Measurements from ENCODE around the gene PIEZO1. TPM values are rescaled to one million over a fixed set of nuclear protein-coding genes. Genes with fewer than 3 reads are reported as not detected.

The PIEZO1 gene
- total and polyA plus RNA-seq, 2 experiments from 2014 or later = 30.4 to 70.1 TPM

DNA sequence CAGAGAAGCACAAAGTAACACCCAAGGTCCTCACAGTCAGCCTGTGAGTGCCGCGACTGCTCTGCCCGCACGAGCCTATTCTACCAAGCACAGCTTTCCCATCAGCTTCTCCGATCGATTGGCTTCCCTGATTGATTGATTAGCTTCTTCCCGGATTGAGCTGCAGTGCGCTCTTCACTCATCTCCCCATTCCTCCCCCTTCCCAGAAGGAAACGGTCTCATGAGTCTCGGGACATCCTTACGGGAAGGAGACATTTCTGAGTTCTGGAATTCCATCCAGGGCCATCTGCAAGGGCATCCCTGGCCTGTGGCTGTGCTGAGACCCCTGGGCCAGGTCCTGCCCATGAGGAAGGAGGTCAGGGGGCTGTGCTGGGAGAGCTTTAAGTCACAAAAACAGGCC, 18.0 kb downstream of the PIEZO1 start:
- Histone ChIP-seq H3K27me3 (ENCODE audit: insufficient read depth) (no peaks in the 10 kb centered on the region), H3K4me3 (no peak overlapping the region), H3K9me2 (ENCODE audit: insufficient read depth) (no peaks in the 10 kb centered on the region), H4K20me1 (replicated peaks; ENCODE audit: insufficient read depth) (no peaks in the 10 kb centered on the region), H3F3A (replicated peaks; ENCODE audit: low read depth) (peaks cover 16% of the 10 kb centered on the region; the same call in 1 of the 2 replicates), H3K4me1 (ENCODE audit: insufficient read depth) (peaks cover 35% of the 10 kb centered on the region), H2AFZ (no peak overlapping the region), H3K79me2 (replicated peaks; ENCODE audit: insufficient read depth) (peaks cover 45% of the 10 kb centered on the region), H3K36me3 (ENCODE audit: insufficient read depth) (no peaks in the 10 kb centered on the region), H3K27ac (ENCODE audit: low read depth) (0 out of 2 replicates have a peak overlapping the region, but pooled peaks have one; percentile 19), H3K4me2 (no peak overlapping the region)
- H3K36me3 Mint-ChIP-seq (ENCODE audit: low read depth) = no peaks in the 10 kb centered on the region
- TF ChIP-seq ZNF114 (CRISPR knock-in tag; IDR thresholded peaks at IDR 0.05) = no peak
- no peak for TF ChIP-seq NANOG (IDR thresholded peaks at IDR 0.05; ENCODE audit: borderline replicate concordance)
- TF ChIP-seq, protein P1, sequence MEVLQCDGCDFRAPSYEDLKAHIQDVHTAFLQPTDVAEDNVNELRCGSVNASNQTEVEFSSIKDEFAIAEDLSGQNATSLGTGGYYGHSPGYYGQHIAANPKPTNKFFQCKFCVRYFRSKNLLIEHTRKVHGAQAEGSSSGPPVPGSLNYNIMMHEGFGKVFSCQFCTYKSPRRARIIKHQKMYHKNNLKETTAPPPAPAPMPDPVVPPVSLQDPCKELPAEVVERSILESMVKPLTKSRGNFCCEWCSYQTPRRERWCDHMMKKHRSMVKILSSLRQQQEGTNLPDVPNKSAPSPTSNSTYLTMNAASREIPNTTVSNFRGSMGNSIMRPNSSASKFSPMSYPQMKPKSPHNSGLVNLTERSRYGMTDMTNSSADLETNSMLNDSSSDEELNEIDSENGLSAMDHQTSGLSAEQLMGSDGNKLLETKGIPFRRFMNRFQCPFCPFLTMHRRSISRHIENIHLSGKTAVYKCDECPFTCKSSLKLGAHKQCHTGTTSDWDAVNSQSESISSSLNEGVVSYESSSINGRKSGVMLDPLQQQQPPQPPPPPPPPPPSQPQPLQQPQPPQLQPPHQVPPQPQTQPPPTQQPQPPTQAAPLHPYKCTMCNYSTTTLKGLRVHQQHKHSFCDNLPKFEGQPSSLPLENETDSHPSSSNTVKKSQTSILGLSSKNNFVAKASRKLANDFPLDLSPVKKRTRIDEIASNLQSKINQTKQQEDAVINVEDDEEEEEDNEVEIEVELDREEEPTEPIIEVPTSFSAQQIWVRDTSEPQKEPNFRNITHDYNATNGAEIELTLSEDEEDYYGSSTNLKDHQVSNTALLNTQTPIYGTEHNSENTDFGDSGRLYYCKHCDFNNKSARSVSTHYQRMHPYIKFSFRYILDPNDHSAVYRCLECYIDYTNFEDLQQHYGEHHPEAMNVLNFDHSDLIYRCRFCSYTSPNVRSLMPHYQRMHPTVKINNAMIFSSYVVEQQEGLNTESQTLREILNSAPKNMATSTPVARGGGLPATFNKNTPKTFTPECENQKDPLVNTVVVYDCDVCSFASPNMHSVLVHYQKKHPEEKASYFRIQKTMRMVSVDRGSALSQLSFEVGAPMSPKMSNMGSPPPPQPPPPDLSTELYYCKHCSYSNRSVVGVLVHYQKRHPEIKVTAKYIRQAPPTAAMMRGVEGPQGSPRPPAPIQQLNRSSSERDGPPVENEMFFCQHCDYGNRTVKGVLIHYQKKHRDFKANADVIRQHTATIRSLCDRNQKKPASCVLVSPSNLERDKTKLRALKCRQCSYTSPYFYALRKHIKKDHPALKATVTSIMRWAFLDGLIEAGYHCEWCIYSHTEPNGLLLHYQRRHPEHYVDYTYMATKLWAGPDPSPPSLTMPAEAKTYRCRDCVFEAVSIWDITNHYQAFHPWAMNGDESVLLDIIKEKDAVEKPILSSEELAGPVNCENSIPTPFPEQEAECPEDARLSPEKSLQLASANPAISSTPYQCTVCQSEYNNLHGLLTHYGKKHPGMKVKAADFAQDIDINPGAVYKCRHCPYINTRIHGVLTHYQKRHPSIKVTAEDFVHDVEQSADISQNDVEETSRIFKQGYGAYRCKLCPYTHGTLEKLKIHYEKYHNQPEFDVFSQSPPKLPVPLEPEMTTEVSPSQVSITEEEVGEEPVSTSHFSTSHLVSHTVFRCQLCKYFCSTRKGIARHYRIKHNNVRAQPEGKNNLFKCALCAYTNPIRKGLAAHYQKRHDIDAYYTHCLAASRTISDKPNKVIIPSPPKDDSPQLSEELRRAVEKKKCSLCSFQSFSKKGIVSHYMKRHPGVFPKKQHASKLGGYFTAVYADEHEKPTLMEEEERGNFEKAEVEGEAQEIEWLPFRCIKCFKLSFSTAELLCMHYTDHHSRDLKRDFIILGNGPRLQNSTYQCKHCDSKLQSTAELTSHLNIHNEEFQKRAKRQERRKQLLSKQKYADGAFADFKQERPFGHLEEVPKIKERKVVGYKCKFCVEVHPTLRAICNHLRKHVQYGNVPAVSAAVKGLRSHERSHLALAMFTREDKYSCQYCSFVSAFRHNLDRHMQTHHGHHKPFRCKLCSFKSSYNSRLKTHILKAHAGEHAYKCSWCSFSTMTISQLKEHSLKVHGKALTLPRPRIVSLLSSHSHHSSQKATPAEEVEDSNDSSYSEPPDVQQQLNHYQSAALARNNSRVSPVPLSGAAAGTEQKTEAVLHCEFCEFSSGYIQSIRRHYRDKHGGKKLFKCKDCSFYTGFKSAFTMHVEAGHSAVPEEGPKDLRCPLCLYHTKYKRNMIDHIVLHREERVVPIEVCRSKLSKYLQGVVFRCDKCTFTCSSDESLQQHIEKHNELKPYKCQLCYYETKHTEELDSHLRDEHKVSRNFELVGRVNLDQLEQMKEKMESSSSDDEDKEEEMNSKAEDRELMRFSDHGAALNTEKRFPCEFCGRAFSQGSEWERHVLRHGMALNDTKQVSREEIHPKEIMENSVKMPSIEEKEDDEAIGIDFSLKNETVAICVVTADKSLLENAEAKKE (CRISPR knock-in tag; IDR thresholded peaks at IDR 0.05) = no peak
- no peak for TF ChIP-seq STAT1 (IDR thresholded peaks at IDR 0.05; ENCODE audit: unreplicated experiment)
- TF ChIP-seq ZNF331 (CRISPR knock-in tag; IDR thresholded peaks at IDR 0.05; ENCODE audit: low read depth) = no peak
- TF ChIP-seq EZH2 (IDR thresholded peaks at IDR 0.05; ENCODE audit: low read depth, unreplicated experiment) = no peak
- H3K27me3 Mint-ChIP-seq (ENCODE audit: insufficient read depth, low read depth, poor library complexity) = peaks cover 15% of the 10 kb centered on the region
- ATAC-seq (no peak), DNase-seq (ENCODE audit: low spot score) (no peak)
- no peaks in the 10 kb centered on the region for H3K9me3 Mint-ChIP-seq
- H3K27ac Mint-ChIP-seq = 0 out of 2 replicates have a peak overlapping the region, but pooled peaks have one; percentile 17
- peaks cover 57% of the 10 kb centered on the region for H3K4me1 Mint-ChIP-seq
- H3K4me3 Mint-ChIP-seq = no peak overlapping the region; the same call in 2 of the 3 replicates

DNA sequence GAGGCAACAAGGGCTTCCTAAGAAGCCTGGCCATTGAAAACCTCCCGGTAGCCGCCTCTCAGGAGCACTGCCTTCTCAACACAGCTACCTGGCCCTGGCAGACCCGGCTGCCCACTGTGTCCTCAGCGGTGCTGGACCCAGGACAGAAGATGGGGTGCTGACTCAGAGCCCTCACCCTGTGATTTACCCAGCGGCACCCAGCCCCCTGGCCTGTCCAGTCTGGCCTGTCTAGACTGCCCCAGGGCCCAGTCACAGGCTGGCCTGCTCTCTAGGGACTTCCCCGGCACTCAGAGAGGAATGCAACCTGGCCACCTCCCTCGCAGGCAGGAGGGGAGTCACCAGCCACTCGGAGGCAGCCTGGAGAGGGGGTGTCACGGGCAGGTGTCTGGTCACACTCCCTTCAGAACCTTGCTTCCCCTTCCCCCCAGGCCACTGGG, 20.1 kb downstream of the PIEZO1 start:
- H3K36me3 Mint-ChIP-seq (ENCODE audit: low read depth) = no peaks in the 10 kb centered on the region
- H3K4me2 ChIP-seq = no peak overlapping the region
- H3F3A ChIP-seq (replicated peaks; ENCODE audit: low read depth) = peaks cover 13% of the 10 kb centered on the region; the same call in 1 of the 2 replicates
- H3K9me3 Mint-ChIP-seq = no peaks in the 10 kb centered on the region
- DNase-seq (ENCODE audit: low spot score) (peak; percentile 49), ATAC-seq (peak; percentile 4; the same call in 2 of the 3 replicates)
- H3K27ac Mint-ChIP-seq = no peak overlapping the region; the same call in 1 of the 2 replicates
- H3K36me3 ChIP-seq (ENCODE audit: insufficient read depth) = no peaks in the 10 kb centered on the region
- H3K27me3 ChIP-seq (ENCODE audit: insufficient read depth) = no peaks in the 10 kb centered on the region
- no peak overlapping the region for H2AFZ ChIP-seq
- peaks cover 45% of the 10 kb centered on the region for H3K79me2 ChIP-seq (replicated peaks; ENCODE audit: insufficient read depth)
- no peak overlapping the region for H3K4me3 Mint-ChIP-seq
- H4K20me1 ChIP-seq (replicated peaks; ENCODE audit: insufficient read depth) = no peaks in the 10 kb centered on the region
- H3K4me1 Mint-ChIP-seq = peaks cover 56% of the 10 kb centered on the region
- peaks cover 25% of the 10 kb centered on the region for H3K4me1 ChIP-seq (ENCODE audit: insufficient read depth)
- no peaks in the 10 kb centered on the region for H3K9me2 ChIP-seq (ENCODE audit: insufficient read depth)
- no peak for TF ChIP-seq ZNF114 (CRISPR knock-in tag; IDR thresholded peaks at IDR 0.05)
- TF ChIP-seq, protein P2, sequence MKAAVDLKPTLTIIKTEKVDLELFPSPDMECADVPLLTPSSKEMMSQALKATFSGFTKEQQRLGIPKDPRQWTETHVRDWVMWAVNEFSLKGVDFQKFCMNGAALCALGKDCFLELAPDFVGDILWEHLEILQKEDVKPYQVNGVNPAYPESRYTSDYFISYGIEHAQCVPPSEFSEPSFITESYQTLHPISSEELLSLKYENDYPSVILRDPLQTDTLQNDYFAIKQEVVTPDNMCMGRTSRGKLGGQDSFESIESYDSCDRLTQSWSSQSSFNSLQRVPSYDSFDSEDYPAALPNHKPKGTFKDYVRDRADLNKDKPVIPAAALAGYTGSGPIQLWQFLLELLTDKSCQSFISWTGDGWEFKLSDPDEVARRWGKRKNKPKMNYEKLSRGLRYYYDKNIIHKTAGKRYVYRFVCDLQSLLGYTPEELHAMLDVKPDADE (IDR thresholded peaks at IDR 0.05) = no peak
- TF ChIP-seq, protein P3, sequence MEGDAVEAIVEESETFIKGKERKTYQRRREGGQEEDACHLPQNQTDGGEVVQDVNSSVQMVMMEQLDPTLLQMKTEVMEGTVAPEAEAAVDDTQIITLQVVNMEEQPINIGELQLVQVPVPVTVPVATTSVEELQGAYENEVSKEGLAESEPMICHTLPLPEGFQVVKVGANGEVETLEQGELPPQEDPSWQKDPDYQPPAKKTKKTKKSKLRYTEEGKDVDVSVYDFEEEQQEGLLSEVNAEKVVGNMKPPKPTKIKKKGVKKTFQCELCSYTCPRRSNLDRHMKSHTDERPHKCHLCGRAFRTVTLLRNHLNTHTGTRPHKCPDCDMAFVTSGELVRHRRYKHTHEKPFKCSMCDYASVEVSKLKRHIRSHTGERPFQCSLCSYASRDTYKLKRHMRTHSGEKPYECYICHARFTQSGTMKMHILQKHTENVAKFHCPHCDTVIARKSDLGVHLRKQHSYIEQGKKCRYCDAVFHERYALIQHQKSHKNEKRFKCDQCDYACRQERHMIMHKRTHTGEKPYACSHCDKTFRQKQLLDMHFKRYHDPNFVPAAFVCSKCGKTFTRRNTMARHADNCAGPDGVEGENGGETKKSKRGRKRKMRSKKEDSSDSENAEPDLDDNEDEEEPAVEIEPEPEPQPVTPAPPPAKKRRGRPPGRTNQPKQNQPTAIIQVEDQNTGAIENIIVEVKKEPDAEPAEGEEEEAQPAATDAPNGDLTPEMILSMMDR (conservative IDR thresholded peaks at IDR 0.05; ENCODE audit: low read depth in 2 of 2) = no peak
- TF ChIP-seq NANOG (IDR thresholded peaks at IDR 0.05; ENCODE audit: borderline replicate concordance) = no peak
- peaks cover 18% of the 10 kb centered on the region for H3K27me3 Mint-ChIP-seq (ENCODE audit: insufficient read depth, low read depth, poor library complexity)
- H3K27ac ChIP-seq (ENCODE audit: low read depth) = 0 out of 2 replicates have a peak overlapping the region, but pooled peaks have one; percentile 89
- no peak overlapping the region for H3K4me3 ChIP-seq

All from GM23338 (cell line).